KMS-11 (cell line): ENCODE data around the gene LRRC10.

ENCODE experiments used
- H2AFZ ChIP-seq: fragments of 200-600 bp; sonication (generic); 2 replicates; pipeline ENCODE4 v1.6.1; 2016; ENCODE audit warnings: antibody characterized with exemption, mixed run types, low read depth
- H3K27ac ChIP-seq: fragments of 200-600 bp; sonication (generic); 2 replicates; pipeline ENCODE4 v1.6.1; 2016; ENCODE audit warnings: mild to moderate bottlenecking, mixed run types
- H3K27me3 ChIP-seq: fragments of 200-600 bp; sonication (generic); 2 replicates; pipeline ENCODE4 v1.6.1; 2017; ENCODE audit warnings: mild to moderate bottlenecking, low read depth, mixed run types, moderate library complexity; ENCODE audit not compliant: insufficient read depth
- H3K36me3 ChIP-seq: fragments of 200-600 bp; sonication (generic); 2 replicates; pipeline ENCODE4 v1.6.1; 2017; ENCODE audit warnings: mild to moderate bottlenecking, mixed run types; ENCODE audit not compliant: insufficient read depth
- H3K4me1 ChIP-seq: fragments of 200-600 bp; sonication (generic); 2 replicates; pipeline ENCODE4 v1.6.1; 2016; ENCODE audit warnings: mild to moderate bottlenecking, low read depth, mixed run types; ENCODE audit not compliant: poor library complexity, severe bottlenecking
- H3K4me2 ChIP-seq: fragments of 200-600 bp; sonication (generic); 2 replicates; pipeline ENCODE4 v1.7.0; 2016; ENCODE audit warnings: mild to moderate bottlenecking, mixed run types
- H3K4me3 ChIP-seq: fragments of 200-600 bp; sonication (generic); IDR thresholded peaks from 2 replicates; pipeline ENCODE4 v1.6.1; 2017; ENCODE audit warnings: low read depth, low read length, mixed read lengths; ENCODE audit not compliant: insufficient read depth
- H3K79me2 ChIP-seq: fragments of 200-600 bp; sonication (generic); 2 replicates; pipeline ENCODE4 v1.6.1; 2016; ENCODE audit warnings: low read depth, mixed run types; ENCODE audit not compliant: insufficient read depth
- H3K9ac ChIP-seq: fragments of 200-600 bp; sonication (generic); 2 replicates; pipeline ENCODE4 v1.6.1; 2016; ENCODE audit warnings: mild to moderate bottlenecking, mixed run types
- H4K20me1 ChIP-seq: fragments of 200-600 bp; sonication (generic); 2 replicates; pipeline ENCODE4 v1.6.1; 2016; ENCODE audit warnings: mild to moderate bottlenecking, mixed run types; ENCODE audit not compliant: insufficient read depth
- CTCF ChIP-seq: fragments of 200-600 bp; sonication (generic); conservative IDR thresholded peaks from 2 replicates; pipeline ENCODE4 v1.6.1; 2017; ENCODE audit warnings: low read depth, mild to moderate bottlenecking, antibody characterized with exemption, low read length, moderate library complexity, mixed read lengths

Gene LRRC10

GRCh38 chr12:69583203-69583602 is 27.5 kb downstream of the LRRC10 start:
- Histone ChIP-seq H3K9ac (no peak overlapping the region), H3K27ac (no peak overlapping the region), H4K20me1 (no peaks in the 10 kb centered on the region), H3K4me3 (no peak overlapping the region), H3K36me3 (peaks cover 11% of the 10 kb centered on the region), H2AFZ (no peak overlapping the region), H3K4me1 (peaks cover 28% of the 10 kb centered on the region), H3K79me2 (peaks cover 29% of the 10 kb centered on the region), H3K27me3 (no peaks in the 10 kb centered on the region), H3K4me2 (no peak overlapping the region)
- no peak for TF ChIP-seq CTCF

- no peak for TF ChIP-seq CTCF
- peaks cover 6% of the 10 kb centered on the region for H3K4me1 ChIP-seq
- no peaks in the 10 kb centered on the region for H3K27me3 ChIP-seq
- no peak overlapping the region for H2AFZ ChIP-seq
- H3K36me3 ChIP-seq, result no peaks in the 10 kb centered on the region
- H3K9ac ChIP-seq, result no peak overlapping the region
- no peak overlapping the region for H3K4me2 ChIP-seq
- H3K4me3 ChIP-seq, result no peak overlapping the region
- no peak overlapping the region for H3K27ac ChIP-seq
- no peaks in the 10 kb centered on the region for H4K20me1 ChIP-seq
- H3K79me2 ChIP-seq, result no peaks in the 10 kb centered on the region
These were observed 30.6 kb downstream of the LRRC10 start for GRCh38 chr12:69580074-69580473.

GRCh38 chr12:69579029-69579428 is 31.7 kb downstream of the LRRC10 start:
- no peak overlapping the region for H3K4me2 ChIP-seq
- H3K4me1 ChIP-seq, result no peaks in the 10 kb centered on the region
- no peak overlapping the region for H3K4me3 ChIP-seq
- no peaks in the 10 kb centered on the region for H3K79me2 ChIP-seq
- no peak overlapping the region for H3K27ac ChIP-seq
- H4K20me1 ChIP-seq, result no peaks in the 10 kb centered on the region
- no peak overlapping the region for H2AFZ ChIP-seq
- H3K36me3 ChIP-seq, result no peaks in the 10 kb centered on the region
- H3K27me3 ChIP-seq, result no peaks in the 10 kb centered on the region
- H3K9ac ChIP-seq, result no peak overlapping the region
- no peak for TF ChIP-seq CTCF

- H3K9ac ChIP-seq, result no peak overlapping the region
- no peaks in the 10 kb centered on the region for H3K36me3 ChIP-seq
- no peaks in the 10 kb centered on the region for H4K20me1 ChIP-seq
- H2AFZ ChIP-seq, result no peak overlapping the region
- no peaks in the 10 kb centered on the region for H3K27me3 ChIP-seq
- H3K4me1 ChIP-seq, result peaks cover 7% of the 10 kb centered on the region
- H3K79me2 ChIP-seq, result no peaks in the 10 kb centered on the region
- H3K4me2 ChIP-seq, result no peak overlapping the region
- no peak overlapping the region for H3K27ac ChIP-seq
- no peak overlapping the region for H3K4me3 ChIP-seq
- no peak for TF ChIP-seq CTCF
These were observed 32.4 kb downstream of the LRRC10 start for GRCh38 chr12:69578283-69578682.

GRCh38 chr12:69575346-69575745 is 35.4 kb downstream of the LRRC10 start:
- H2AFZ ChIP-seq, result no peak overlapping the region
- H3K4me3 ChIP-seq, result no peak overlapping the region
- H3K79me2 ChIP-seq, result no peaks in the 10 kb centered on the region
- no peaks in the 10 kb centered on the region for H3K36me3 ChIP-seq
- H3K4me1 ChIP-seq, result peaks cover 18% of the 10 kb centered on the region
- no peaks in the 10 kb centered on the region for H4K20me1 ChIP-seq
- no peak overlapping the region for H3K27ac ChIP-seq
- no peak overlapping the region for H3K9ac ChIP-seq
- no peak for TF ChIP-seq CTCF
- H3K27me3 ChIP-seq, result no peaks in the 10 kb centered on the region
- H3K4me2 ChIP-seq, result no peak overlapping the region
